Measurements from ENCODE around the gene CCDC85B. TPM values are rescaled to one million over a fixed set of nuclear protein-coding genes. Genes with fewer than 3 reads are reported as not detected.
"Not testable (repeated sequence)": the region's sequence is repeated elsewhere in the genome, so short reads cannot be mapped to it uniquely, and the experiment has no call there.

CCDC85B gene
- total RNA-seq, 1 experiment from 2014 or later = 20.8 TPM

- no TSS peak for BruUV-seq (replicated peaks)
- POLR2A ChIA-PET = interaction anchor here (1.1 kb wide), 1 partner anchor 132 kb away, joined by 3 read pairs; the partner anchor contains the start of gene KAT5
- intact Hi-C loops (cut with micrococcal nuclease) = no loop called here
- CTCF ChIA-PET = interaction anchor here (0.9 to 2.2 kb wide), 3 partner anchors 15 to 133 kb away, joined by 3 to 4 read pairs (median 4); no protein-coding TSS in a partner anchor
- Mint-ChIP-seq H3K4me1 (ENCODE audit: insufficient read depth, unreplicated experiment) (no peaks in the 10 kb centered on the region), H3K36me3 (ENCODE audit: insufficient read depth, unreplicated experiment) (no peaks in the 10 kb centered on the region), H3K9me3 (ENCODE audit: unreplicated experiment) (no peaks in the 10 kb centered on the region), H3K27me3 (ENCODE audit: insufficient read depth, unreplicated experiment) (no peaks in the 10 kb centered on the region), H3K4me3 (ENCODE audit: unreplicated experiment) (no peak overlapping the region), H3K27ac (ENCODE audit: low read depth, unreplicated experiment) (no peak overlapping the region)
- TF ChIP-seq CTCF (IDR thresholded peaks at IDR 0.05; ENCODE audit: unreplicated experiment) = no peak
- no peak for DNase-seq (ENCODE audit: unreplicated experiment)
Observed at GRCh38 chr11:65844231-65844872, 46.1 kb upstream of the CCDC85B start.

GRCh38 chr11:65847746-65848145, 42.7 kb upstream of the CCDC85B start:
- Mint-ChIP-seq H3K4me1 (ENCODE audit: insufficient read depth, unreplicated experiment) (no peaks in the 10 kb centered on the region), H3K9me3 (ENCODE audit: unreplicated experiment) (no peaks in the 10 kb centered on the region), H3K27me3 (ENCODE audit: insufficient read depth, unreplicated experiment) (no peaks in the 10 kb centered on the region), H3K4me3 (ENCODE audit: unreplicated experiment) (no peak overlapping the region), H3K27ac (ENCODE audit: low read depth, unreplicated experiment) (no peak overlapping the region), H3K36me3 (ENCODE audit: insufficient read depth, unreplicated experiment) (peaks cover 8% of the 10 kb centered on the region)
- intact Hi-C loops (cut with micrococcal nuclease) = no loop called here
- ChIA-PET POLR2A (interaction anchor here (1.2 kb wide), 1 partner anchor 9 kb away, joined by 5 read pairs; no protein-coding TSS in a partner anchor), CTCF (interaction anchor here (0.8 to 1.2 kb wide), 4 partner anchors 41 to 198 kb away, joined by 3 to 5 read pairs (median 4); partner anchors contain the start of gene FIBP)
- BruUV-seq (replicated peaks) = no TSS peak
- no peak for TF ChIP-seq CTCF (IDR thresholded peaks at IDR 0.05; ENCODE audit: unreplicated experiment)
- no peak for DNase-seq (ENCODE audit: unreplicated experiment)

GRCh38 chr11:65848693-65849092, 41.8 kb upstream of the CCDC85B start:
- H3K27ac Mint-ChIP-seq (ENCODE audit: low read depth, unreplicated experiment); H3K27me3 Mint-ChIP-seq (ENCODE audit: insufficient read depth, unreplicated experiment); H3K4me3 Mint-ChIP-seq (ENCODE audit: unreplicated experiment); POLR2A ChIA-PET; DNase-seq (ENCODE audit: unreplicated experiment); intact Hi-C loops (cut with micrococcal nuclease); BruUV-seq (replicated peaks); H3K9me3 Mint-ChIP-seq (ENCODE audit: unreplicated experiment); H3K4me1 Mint-ChIP-seq (ENCODE audit: insufficient read depth, unreplicated experiment): not testable (repeated sequence)
- CTCF ChIA-PET = interaction anchor here (0.7 to 2.3 kb wide), 6 partner anchors 11 to 197 kb away, joined by 3 to 10 read pairs (median 4); partner anchors contain the start of genes CCDC85B, FIBP and MUS81
- H3K36me3 Mint-ChIP-seq (ENCODE audit: insufficient read depth, unreplicated experiment) = peaks cover 16% of the 10 kb centered on the region

- ChIA-PET CTCF (interaction anchor here (0.9 to 2.3 kb wide), 6 partner anchors 10 to 69 kb away, joined by 3 to 10 read pairs (median 4); partner anchors contain the start of genes FIBP and MUS81), POLR2A (interaction anchor here (0.5 to 1.4 kb wide), 4 partner anchors 10 to 309 kb away, joined by 3 to 5 read pairs (median 3); no protein-coding TSS in a partner anchor)
- no peaks in the 10 kb centered on the region for H3K27me3 Mint-ChIP-seq (ENCODE audit: insufficient read depth, unreplicated experiment)
- no peak for DNase-seq (ENCODE audit: unreplicated experiment)
- no peak overlapping the region for H3K27ac Mint-ChIP-seq (ENCODE audit: low read depth, unreplicated experiment)
- peaks cover 23% of the 10 kb centered on the region for H3K36me3 Mint-ChIP-seq (ENCODE audit: insufficient read depth, unreplicated experiment)
- BruUV-seq (replicated peaks) = no TSS peak
- no peak for TF ChIP-seq CTCF (IDR thresholded peaks at IDR 0.05; ENCODE audit: unreplicated experiment)
- H3K4me1 Mint-ChIP-seq (ENCODE audit: insufficient read depth, unreplicated experiment) = peaks cover 5% of the 10 kb centered on the region
- no peaks in the 10 kb centered on the region for H3K9me3 Mint-ChIP-seq (ENCODE audit: unreplicated experiment)
- intact Hi-C loops (cut with micrococcal nuclease) = no loop called here
- no peak overlapping the region for H3K4me3 Mint-ChIP-seq (ENCODE audit: unreplicated experiment)
Observed at GRCh38 chr11:65849366-65849765, 41.1 kb upstream of the CCDC85B start.

All from MCF 10A (cell line).